ENCODE data around the gene CCNG2. TPM values are rescaled to one million over a fixed set of nuclear protein-coding genes. Genes with fewer than 3 reads are reported as not detected.

Gene CCNG2
- total RNA-seq, 1 experiment from 2014 or later = 44.2 TPM

DNA sequence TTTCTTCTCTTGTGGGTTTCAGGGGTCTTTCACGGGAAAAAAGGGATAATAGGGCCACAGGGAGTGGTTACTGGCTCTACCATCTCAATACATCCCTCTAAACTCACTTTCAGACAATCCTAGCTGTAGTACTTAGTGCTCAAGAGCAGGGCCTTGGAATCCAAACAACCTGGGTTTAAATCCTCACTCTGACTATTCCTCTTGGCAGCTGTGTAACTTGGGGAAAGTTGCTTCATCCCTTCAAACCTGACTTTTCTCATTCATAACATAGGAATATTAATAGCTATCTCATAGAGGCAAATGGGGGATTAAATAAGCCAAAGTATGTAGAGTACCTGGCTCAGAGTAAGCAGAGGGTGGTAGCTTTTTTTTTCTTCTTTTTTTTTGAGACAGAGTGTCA, 32.4 kb downstream of the CCNG2 start:
- H3K36me3 ChIP-seq (ENCODE audit: low read depth) = no peaks in the 10 kb centered on the region
- H3K9me3 ChIP-seq (ENCODE audit: insufficient read depth, low read depth) = no peaks in the 10 kb centered on the region
- ChIA-PET POLR2A (ENCODE audit: unreplicated experiment) (no interaction called here), CTCF (interaction anchor here (0.7 to 1.1 kb wide), 2 partner anchors 14 to 481 kb away, joined by 4 read pairs; no protein-coding TSS in a partner anchor)
- no peaks in the 10 kb centered on the region for H4K20me1 ChIP-seq (ENCODE audit: insufficient read depth)
- H3K27me3 ChIP-seq (ENCODE audit: insufficient read depth, low read depth) = no peaks in the 10 kb centered on the region
- TF ChIP-seq, protein P1, sequence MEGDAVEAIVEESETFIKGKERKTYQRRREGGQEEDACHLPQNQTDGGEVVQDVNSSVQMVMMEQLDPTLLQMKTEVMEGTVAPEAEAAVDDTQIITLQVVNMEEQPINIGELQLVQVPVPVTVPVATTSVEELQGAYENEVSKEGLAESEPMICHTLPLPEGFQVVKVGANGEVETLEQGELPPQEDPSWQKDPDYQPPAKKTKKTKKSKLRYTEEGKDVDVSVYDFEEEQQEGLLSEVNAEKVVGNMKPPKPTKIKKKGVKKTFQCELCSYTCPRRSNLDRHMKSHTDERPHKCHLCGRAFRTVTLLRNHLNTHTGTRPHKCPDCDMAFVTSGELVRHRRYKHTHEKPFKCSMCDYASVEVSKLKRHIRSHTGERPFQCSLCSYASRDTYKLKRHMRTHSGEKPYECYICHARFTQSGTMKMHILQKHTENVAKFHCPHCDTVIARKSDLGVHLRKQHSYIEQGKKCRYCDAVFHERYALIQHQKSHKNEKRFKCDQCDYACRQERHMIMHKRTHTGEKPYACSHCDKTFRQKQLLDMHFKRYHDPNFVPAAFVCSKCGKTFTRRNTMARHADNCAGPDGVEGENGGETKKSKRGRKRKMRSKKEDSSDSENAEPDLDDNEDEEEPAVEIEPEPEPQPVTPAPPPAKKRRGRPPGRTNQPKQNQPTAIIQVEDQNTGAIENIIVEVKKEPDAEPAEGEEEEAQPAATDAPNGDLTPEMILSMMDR (conservative IDR thresholded peaks at IDR 0.05) = no peak
- no peak for TF ChIP-seq EZH2 (IDR thresholded peaks at IDR 0.05; ENCODE audit: low read depth)
- no peak for DNase-seq
- peaks cover 17% of the 10 kb centered on the region for H3K4me1 ChIP-seq (replicated peaks; ENCODE audit: insufficient read depth)
- no TSS peak for BruUV-seq (replicated peaks)
- H3K27ac ChIP-seq = no peak overlapping the region
- H3F3A ChIP-seq (ENCODE audit: insufficient read depth, low read depth) = no peaks in the 10 kb centered on the region
- no peak overlapping the region for H3K4me3 ChIP-seq
- no peak overlapping the region for H2AFZ ChIP-seq
- H3K4me2 ChIP-seq = no peak overlapping the region
- H3K9me2 ChIP-seq (ENCODE audit: insufficient read depth) = no peaks in the 10 kb centered on the region
- intact Hi-C loops (cut with micrococcal nuclease; ENCODE audit: unreplicated experiment) = no loop called here
- no peaks in the 10 kb centered on the region for H3K79me2 ChIP-seq (ENCODE audit: low read depth)

DNA sequence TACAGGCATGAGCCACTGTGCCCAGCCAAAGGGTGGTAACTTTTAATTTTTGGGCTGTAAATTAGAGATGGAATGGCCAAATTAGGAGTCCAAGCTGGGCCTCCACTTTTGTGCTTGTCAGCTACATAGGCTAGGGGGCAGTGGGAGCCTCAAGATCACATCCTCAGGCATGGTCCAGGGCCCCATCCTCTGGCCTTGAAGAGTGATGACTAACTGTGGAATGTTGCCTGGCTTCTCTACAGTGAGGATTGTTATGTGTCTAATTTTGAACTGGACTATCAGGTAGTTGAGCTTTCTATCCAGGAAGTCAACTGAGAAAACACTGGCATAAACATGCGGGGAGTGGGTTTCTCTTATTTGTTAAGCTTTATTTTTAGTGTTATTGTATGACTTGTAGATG, 33.0 kb downstream of the CCNG2 start:
- no TSS peak for BruUV-seq (replicated peaks)
- POLR2A ChIA-PET (ENCODE audit: unreplicated experiment) = no interaction called here
- Histone ChIP-seq H3K9me2 (ENCODE audit: insufficient read depth) (no peaks in the 10 kb centered on the region), H3K4me3 (no peak overlapping the region), H3K4me2 (peak overlapping the region; percentile 58), H3K27me3 (ENCODE audit: insufficient read depth, low read depth) (no peaks in the 10 kb centered on the region), H3F3A (ENCODE audit: insufficient read depth, low read depth) (no peaks in the 10 kb centered on the region), H2AFZ (no peak overlapping the region), H3K4me1 (replicated peaks; ENCODE audit: insufficient read depth) (peaks cover 23% of the 10 kb centered on the region), H4K20me1 (ENCODE audit: insufficient read depth) (no peaks in the 10 kb centered on the region), H3K27ac (peak overlapping the region; percentile 57), H3K79me2 (ENCODE audit: low read depth) (no peaks in the 10 kb centered on the region), H3K36me3 (ENCODE audit: low read depth) (no peaks in the 10 kb centered on the region), H3K9me3 (ENCODE audit: insufficient read depth, low read depth) (no peaks in the 10 kb centered on the region)
- peak; percentile 31 to 85 for DNase-seq
- TF ChIP-seq, protein P1 (conservative IDR thresholded peaks at IDR 0.05) = no peak; the same call in 1 of the 2 replicates
- no peak for TF ChIP-seq EZH2 (IDR thresholded peaks at IDR 0.05; ENCODE audit: low read depth)
- CTCF ChIA-PET = interaction anchor here (0.6 to 1.1 kb wide), 5 partner anchors 13 to 482 kb away, joined by 3 to 8 read pairs (median 4); no protein-coding TSS in a partner anchor
- intact Hi-C loops (cut with micrococcal nuclease; ENCODE audit: unreplicated experiment) = loop anchor here (2.0 kb wide), 1 partner anchor 73 kb away; no protein-coding TSS in a partner anchor

DNA sequence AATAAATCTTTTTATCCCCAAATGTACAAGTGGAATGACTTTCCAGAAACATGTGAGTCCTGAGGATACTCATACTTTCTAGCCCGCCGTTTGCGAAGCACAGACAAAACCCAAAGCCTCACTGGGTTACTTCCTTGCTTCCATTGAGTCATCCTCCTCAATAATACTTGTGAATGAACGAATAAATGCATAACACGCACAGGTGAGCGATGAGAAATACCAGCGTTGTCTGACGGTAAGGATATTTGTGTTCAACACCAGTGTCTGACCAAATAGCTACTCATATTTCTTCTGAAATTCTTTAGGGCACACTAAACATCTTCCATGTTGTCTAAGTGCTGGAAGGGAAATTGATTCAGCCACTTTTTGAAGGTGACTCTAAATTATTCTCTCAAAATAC, 36.0 kb downstream of the CCNG2 start:
- no peaks in the 10 kb centered on the region for H3K27me3 ChIP-seq (ENCODE audit: insufficient read depth, low read depth)
- peaks cover 24% of the 10 kb centered on the region for H3K4me1 ChIP-seq (replicated peaks; ENCODE audit: insufficient read depth)
- TF ChIP-seq EZH2 (IDR thresholded peaks at IDR 0.05; ENCODE audit: low read depth) = no peak
- ChIA-PET CTCF (no interaction called here), POLR2A (ENCODE audit: unreplicated experiment) (no interaction called here)
- no peaks in the 10 kb centered on the region for H3K9me3 ChIP-seq (ENCODE audit: insufficient read depth, low read depth)
- H4K20me1 ChIP-seq (ENCODE audit: insufficient read depth) = no peaks in the 10 kb centered on the region
- no peak overlapping the region for H3K4me3 ChIP-seq
- DNase-seq = no peak
- H2AFZ ChIP-seq = no peak overlapping the region
- no peak overlapping the region for H3K27ac ChIP-seq
- H3K4me2 ChIP-seq = no peak overlapping the region
- intact Hi-C loops (cut with micrococcal nuclease; ENCODE audit: unreplicated experiment) = no loop called here
- H3F3A ChIP-seq (ENCODE audit: insufficient read depth, low read depth) = no peaks in the 10 kb centered on the region
- no peaks in the 10 kb centered on the region for H3K9me2 ChIP-seq (ENCODE audit: insufficient read depth)
- no peaks in the 10 kb centered on the region for H3K36me3 ChIP-seq (ENCODE audit: low read depth)
- BruUV-seq (replicated peaks) = no TSS peak
- no peaks in the 10 kb centered on the region for H3K79me2 ChIP-seq (ENCODE audit: low read depth)

GRCh38 chr4:77193511-77194102, 36.6 kb downstream of the CCNG2 start:
- no peaks in the 10 kb centered on the region for H3F3A ChIP-seq (ENCODE audit: insufficient read depth, low read depth)
- H3K27me3 ChIP-seq (ENCODE audit: insufficient read depth, low read depth) = no peaks in the 10 kb centered on the region
- no peaks in the 10 kb centered on the region for H3K36me3 ChIP-seq (ENCODE audit: low read depth)
- H3K4me3 ChIP-seq = no peak overlapping the region
- peaks cover 24% of the 10 kb centered on the region for H3K4me1 ChIP-seq (replicated peaks; ENCODE audit: insufficient read depth)
- no peaks in the 10 kb centered on the region for H3K9me2 ChIP-seq (ENCODE audit: insufficient read depth)
- intact Hi-C loops (cut with micrococcal nuclease; ENCODE audit: unreplicated experiment) = no loop called here
- H3K79me2 ChIP-seq (ENCODE audit: low read depth) = no peaks in the 10 kb centered on the region
- H2AFZ ChIP-seq = no peak overlapping the region
- TF ChIP-seq, protein P1 (conservative IDR thresholded peaks at IDR 0.05) = no peak
- TF ChIP-seq EZH2 (IDR thresholded peaks at IDR 0.05; ENCODE audit: low read depth) = no peak
- H4K20me1 ChIP-seq (ENCODE audit: insufficient read depth) = no peaks in the 10 kb centered on the region
- CTCF ChIA-PET = no interaction called here
- no peaks in the 10 kb centered on the region for H3K9me3 ChIP-seq (ENCODE audit: insufficient read depth, low read depth)
- POLR2A ChIA-PET (ENCODE audit: unreplicated experiment) = no interaction called here
- no peak overlapping the region for H3K4me2 ChIP-seq
- no peak for DNase-seq
- no peak overlapping the region for H3K27ac ChIP-seq
- BruUV-seq (replicated peaks) = no TSS peak

All from PC-9 (cell line).